ENCODE results near the gene KCTD14. TPM values are rescaled to one million over a fixed set of nuclear protein-coding genes. Genes with fewer than 3 reads are reported as not detected.
A peak's percentile ranks its signal among the peaks of the same experiment; 100 is the strongest.

Gene KCTD14
- total and polyA plus RNA-seq, 2 of the 4 experiments (the other 2 are of a cell fraction) = 0.90 to 0.97 TPM

DNA sequence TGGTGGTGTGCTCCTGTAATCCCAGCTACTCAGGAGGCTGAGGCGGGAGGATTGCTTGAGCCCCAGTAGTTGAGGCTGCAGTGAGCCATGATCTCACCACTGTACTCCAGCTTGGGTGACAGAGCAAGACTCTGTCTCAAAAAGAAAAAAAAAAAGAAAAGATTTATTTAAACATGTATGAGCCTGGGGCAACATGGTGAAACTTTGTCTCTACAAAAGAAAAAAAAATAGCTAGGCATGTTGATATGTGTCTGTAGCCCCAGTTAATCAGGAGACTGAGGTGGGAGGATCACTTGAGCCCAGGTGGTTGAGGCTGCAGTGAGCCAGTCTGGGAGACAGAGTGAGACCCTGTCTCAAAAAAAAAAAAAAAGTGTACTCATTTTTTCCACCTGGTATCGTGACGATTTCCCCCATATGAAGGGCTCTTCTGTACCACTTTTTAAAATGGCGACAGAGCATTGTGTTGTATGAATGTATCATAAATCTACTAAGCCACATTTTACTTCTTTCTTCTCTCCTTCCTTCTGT, 16.4 kb upstream of the KCTD14 start:
- ChIA-PET CTCF (interaction anchor here (0.6 kb wide), 1 partner anchor 525 kb away, joined by 4 read pairs; no protein-coding TSS in a partner anchor), POLR2A (ENCODE audit: unreplicated experiment) (interaction anchor here (0.6 to 1.2 kb wide), 2 partner anchors 9 to 98 kb away, joined by 3 to 4 read pairs; no protein-coding TSS in a partner anchor)
- no peak overlapping the region for H2AFZ ChIP-seq (replicated peaks; ENCODE audit: low read length, poor library complexity)
- H2BK5ac ChIP-seq (ENCODE audit: low read depth, low read length, poor library complexity, severe bottlenecking) = peak overlapping the region; percentile 96
- peak overlapping the region; percentile 11 for H3K14ac ChIP-seq (replicated peaks; ENCODE audit: low read depth, low read length)
- H3K18ac ChIP-seq (ENCODE audit: low read depth, low read length) = peak overlapping the region; percentile 78
- no peak overlapping the region for H2AK9ac ChIP-seq (replicated peaks; ENCODE audit: low read depth, low read length, poor library complexity)
- no peaks in the 10 kb centered on the region for H3K9me3 ChIP-seq (ENCODE audit: control insufficient read depth, insufficient read depth, low read length)
- no CpG with 5 or more reads among the region's 4 CpGs for WGBS, 2 experiments (ENCODE audit: extremely low coverage in 2 of 2, insufficient read length in 1 of 2)
- intact Hi-C loops (cut with micrococcal nuclease) = no loop called here
- H3K9ac ChIP-seq (ENCODE audit: low read depth, low read length) = peak overlapping the region; percentile 21; the same call in 1 of the 2 replicates
- dilution Hi-C loops (cut with HindIII; ENCODE audit: low sequenced_read_pairs, unreplicated experiment) = no loop called here
- H3K36me3 ChIP-seq (ENCODE audit: control insufficient read depth, insufficient read depth, low read length) = no peaks in the 10 kb centered on the region
- peak overlapping the region; percentile 98; the same call in 1 of the 2 replicates for H3K56ac ChIP-seq (ENCODE audit: extremely low read depth, insufficient read depth, low read length)
- H3K4me3 ChIP-seq (ENCODE audit: insufficient read depth, low read depth, low read length) = no peak overlapping the region
- H3K79me1 ChIP-seq (ENCODE audit: low read depth in 1 of 2, low read length in 2 of 2) = peaks cover 0 to 10% of the 10 kb centered on the region in 2 experiments; a peak in 2 of 4 replicates
- DNase-seq = no peak
- in situ Hi-C loops (cut with MboI; ENCODE audit: low sequenced_read_pairs) = no loop called here
- H4K5ac ChIP-seq (ENCODE audit: low read depth, low read length) = peak overlapping the region; percentile 61
- peak overlapping the region; percentile 34; the same call in 1 of the 2 replicates for H3K4me2 ChIP-seq (ENCODE audit: low read depth, low read length)
- peak overlapping the region; percentile 98 for H2BK120ac ChIP-seq (ENCODE audit: low read depth, low read length)
- H2BK20ac ChIP-seq (ENCODE audit: low read depth, low read length) = peak overlapping the region; percentile 97; the same call in 1 of the 2 replicates
- peak overlapping the region; percentile 98 for H4K91ac ChIP-seq (ENCODE audit: insufficient read depth, low read depth, low read length)
- peak overlapping the region; percentile 68; the same call in 1 of the 2 replicates for H2AK5ac ChIP-seq (ENCODE audit: low read depth, low read length)
- H3K27ac ChIP-seq (ENCODE audit: insufficient read depth, low read length) = peak overlapping the region; percentile 51
- H3K23ac ChIP-seq (ENCODE audit: low read depth, low read length) = peak overlapping the region; percentile 3; the same call in 1 of the 2 replicates
- peak overlapping the region; percentile 93 to 98 for H4K8ac ChIP-seq (ENCODE audit: low read depth in 2 of 2, low read length in 2 of 2)
- peaks cover 14% of the 10 kb centered on the region; the same call in 1 of the 2 replicates for H3K9me1 ChIP-seq (ENCODE audit: insufficient read depth, low read length)
- ATAC-seq (ENCODE audit: low read depth) = no peak
- peaks cover 5% of the 10 kb centered on the region for H3K4me1 ChIP-seq (ENCODE audit: control insufficient read depth, insufficient read depth, low read length)
- H3K4ac ChIP-seq (ENCODE audit: low read depth, low read length) = peak overlapping the region; percentile 99
- H3K27me3 ChIP-seq (ENCODE audit: control insufficient read depth, insufficient read depth, low read length) = no peaks in the 10 kb centered on the region
- H4K20me1 ChIP-seq (ENCODE audit: insufficient read depth, low read length) = no peaks in the 10 kb centered on the region
- H2BK15ac ChIP-seq (ENCODE audit: low read depth, low read length) = peak overlapping the region; percentile 81; the same call in 2 of the 3 replicates
- BruUV-seq (replicated peaks) = no TSS peak
- TF ChIP-seq MAFK (IDR thresholded peaks at IDR 0.05; ENCODE audit: low read depth, low read length) = no peak
- TF ChIP-seq RFX5 (IDR thresholded peaks at IDR 0.05; ENCODE audit: low read depth, low read length) = no peak
- TF ChIP-seq, protein P1, sequence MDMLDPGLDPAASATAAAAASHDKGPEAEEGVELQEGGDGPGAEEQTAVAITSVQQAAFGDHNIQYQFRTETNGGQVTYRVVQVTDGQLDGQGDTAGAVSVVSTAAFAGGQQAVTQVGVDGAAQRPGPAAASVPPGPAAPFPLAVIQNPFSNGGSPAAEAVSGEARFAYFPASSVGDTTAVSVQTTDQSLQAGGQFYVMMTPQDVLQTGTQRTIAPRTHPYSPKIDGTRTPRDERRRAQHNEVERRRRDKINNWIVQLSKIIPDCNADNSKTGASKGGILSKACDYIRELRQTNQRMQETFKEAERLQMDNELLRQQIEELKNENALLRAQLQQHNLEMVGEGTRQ (IDR thresholded peaks at IDR 0.05; ENCODE audit: low read depth, low read length) = no peak
- TF ChIP-seq CEBPB (IDR thresholded peaks at IDR 0.05; ENCODE audit: low read depth, low read length) = no peak
- TF ChIP-seq CTCF (conservative IDR thresholded peaks at IDR 0.05; ENCODE audit: low read depth, low read length) = no peak
- TF ChIP-seq NFE2L2 (IDR thresholded peaks at IDR 0.05; ENCODE audit: low read depth, low read length) = no peak
- TF ChIP-seq RAD21 (IDR thresholded peaks at IDR 0.05; ENCODE audit: low read length) = no peak
- no peak for TF ChIP-seq MXI1 (IDR thresholded peaks at IDR 0.05; ENCODE audit: borderline replicate concordance, low read depth, low read length)
- no peak for TF ChIP-seq SMC3 (IDR thresholded peaks at IDR 0.05; ENCODE audit: low read depth, low read length)
- no peak for TF ChIP-seq MAZ (IDR thresholded peaks at IDR 0.05; ENCODE audit: borderline replicate concordance, low read depth, low read length)
- TF ChIP-seq FOS (IDR thresholded peaks at IDR 0.05; ENCODE audit: low read depth, low read length) = no peak
- TF ChIP-seq CHD1 (IDR thresholded peaks at IDR 0.05; ENCODE audit: low read depth, low read length) = no peak
- TF ChIP-seq RCOR1 (IDR thresholded peaks at IDR 0.05; ENCODE audit: insufficient replicate concordance, low read length) = no peak
- TF ChIP-seq, protein P2, sequence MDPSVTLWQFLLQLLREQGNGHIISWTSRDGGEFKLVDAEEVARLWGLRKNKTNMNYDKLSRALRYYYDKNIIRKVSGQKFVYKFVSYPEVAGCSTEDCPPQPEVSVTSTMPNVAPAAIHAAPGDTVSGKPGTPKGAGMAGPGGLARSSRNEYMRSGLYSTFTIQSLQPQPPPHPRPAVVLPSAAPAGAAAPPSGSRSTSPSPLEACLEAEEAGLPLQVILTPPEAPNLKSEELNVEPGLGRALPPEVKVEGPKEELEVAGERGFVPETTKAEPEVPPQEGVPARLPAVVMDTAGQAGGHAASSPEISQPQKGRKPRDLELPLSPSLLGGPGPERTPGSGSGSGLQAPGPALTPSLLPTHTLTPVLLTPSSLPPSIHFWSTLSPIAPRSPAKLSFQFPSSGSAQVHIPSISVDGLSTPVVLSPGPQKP (IDR thresholded peaks at IDR 0.05; ENCODE audit: borderline replicate concordance, low read depth, low read length) = no peak
- no peak for TF ChIP-seq POLR2A (IDR thresholded peaks at IDR 0.05; ENCODE audit: low read depth, low read length)
